ENCODE data around the gene ITPR1.

Gene ITPR1

DNA sequence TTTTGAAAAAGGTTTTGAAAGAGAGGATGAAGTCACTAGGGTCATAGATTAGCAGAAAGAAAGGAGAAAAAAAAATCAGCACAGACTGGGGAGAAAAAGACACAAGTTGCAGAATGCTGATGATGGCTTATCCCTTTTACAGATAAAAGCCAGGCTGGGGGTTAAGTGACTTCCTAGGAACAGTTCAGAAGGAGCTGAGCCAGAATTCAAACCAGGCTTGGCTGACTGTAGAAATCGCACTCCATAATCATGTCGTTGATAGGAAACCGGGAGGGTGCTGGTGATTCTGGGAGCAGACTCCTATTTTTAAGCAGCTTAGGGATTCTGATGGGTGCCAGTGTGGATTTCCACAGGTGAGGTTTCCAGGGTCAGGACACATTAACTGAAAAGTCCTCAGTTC lies 326.6 kb downstream of the ITPR1 start:
- no peak for FAIRE-seq

DNA sequence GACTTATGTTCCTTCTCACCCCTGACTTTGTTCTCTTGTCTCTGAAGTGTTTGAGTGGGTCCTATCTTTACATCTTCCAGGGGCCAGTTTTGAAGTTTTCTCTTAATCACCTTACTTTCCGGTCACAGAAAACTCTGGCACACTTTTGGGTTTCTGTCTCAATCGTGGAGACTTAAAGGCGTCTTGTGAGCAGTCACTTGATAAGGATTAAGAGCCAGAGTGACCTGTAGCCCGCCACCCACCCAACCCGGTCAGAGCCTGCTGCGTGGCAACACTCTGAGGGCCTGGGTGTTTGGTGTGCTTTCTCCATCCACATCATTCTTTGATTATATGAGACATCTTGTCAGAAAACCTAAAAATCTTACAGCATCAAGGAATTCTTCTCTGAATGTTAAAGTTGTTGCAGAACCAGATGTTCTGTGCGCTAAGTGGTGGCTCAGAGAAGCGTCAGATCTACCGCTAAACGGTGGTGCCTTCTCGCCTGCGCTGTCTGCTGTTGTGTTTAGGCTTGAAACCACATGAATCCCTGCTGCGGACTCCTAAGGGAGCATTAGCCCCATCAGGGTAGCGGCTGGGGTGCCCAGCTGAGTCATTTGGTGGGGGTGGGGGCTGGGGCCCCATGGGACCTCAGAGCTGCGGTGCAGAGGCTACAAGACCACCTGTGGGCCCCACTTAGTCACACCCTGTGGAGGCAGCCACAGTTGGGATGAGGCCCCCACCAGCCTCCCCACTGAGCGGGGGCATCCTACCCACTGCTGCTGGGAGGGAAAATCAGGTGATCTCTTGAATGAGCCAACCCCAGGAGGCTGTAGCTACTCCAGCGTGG lies 327.4 kb downstream of the ITPR1 start:
- no peak for FAIRE-seq

DNA sequence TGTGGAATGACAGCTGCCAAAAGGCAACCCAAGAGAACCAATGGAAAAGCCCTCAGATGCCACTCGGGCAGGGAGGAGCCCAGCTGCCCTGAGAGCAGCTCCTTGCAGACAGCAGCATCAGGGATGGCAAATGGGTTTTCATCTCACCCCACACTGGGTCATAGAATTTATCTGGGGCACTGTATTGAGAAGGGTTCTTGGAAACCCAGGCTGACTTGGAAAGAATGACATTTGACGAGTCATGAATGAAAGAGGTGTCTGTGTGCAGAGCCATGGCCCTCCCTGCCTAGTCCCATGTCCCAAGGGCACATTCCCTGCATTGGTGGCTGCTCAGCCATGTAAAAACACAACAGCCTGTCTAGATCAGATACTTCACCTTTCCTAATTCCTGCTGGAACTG lies 328.2 kb downstream of the ITPR1 start:
- FAIRE-seq, result no peak

DNA sequence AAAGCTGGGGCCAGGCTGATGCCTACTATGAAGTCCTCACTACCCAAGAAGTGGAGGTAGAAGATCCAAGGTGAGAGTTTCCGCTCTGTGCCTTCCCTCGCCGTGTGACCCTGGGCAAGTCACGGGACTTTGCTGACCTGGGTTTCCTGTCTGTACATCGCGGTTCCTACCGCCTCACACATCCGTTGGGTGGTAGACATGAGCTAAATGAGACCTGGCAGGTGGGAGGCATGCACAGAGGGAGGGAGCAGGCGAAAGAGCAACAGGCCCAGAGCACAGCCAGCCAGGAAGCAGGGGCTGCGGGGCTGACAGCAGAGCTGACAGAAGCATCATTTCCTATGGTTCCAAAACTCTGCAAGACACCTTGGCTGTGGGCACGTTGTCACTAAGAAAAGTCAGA lies 328.8 kb downstream of the ITPR1 start:
- FAIRE-seq, result no peak

DNA sequence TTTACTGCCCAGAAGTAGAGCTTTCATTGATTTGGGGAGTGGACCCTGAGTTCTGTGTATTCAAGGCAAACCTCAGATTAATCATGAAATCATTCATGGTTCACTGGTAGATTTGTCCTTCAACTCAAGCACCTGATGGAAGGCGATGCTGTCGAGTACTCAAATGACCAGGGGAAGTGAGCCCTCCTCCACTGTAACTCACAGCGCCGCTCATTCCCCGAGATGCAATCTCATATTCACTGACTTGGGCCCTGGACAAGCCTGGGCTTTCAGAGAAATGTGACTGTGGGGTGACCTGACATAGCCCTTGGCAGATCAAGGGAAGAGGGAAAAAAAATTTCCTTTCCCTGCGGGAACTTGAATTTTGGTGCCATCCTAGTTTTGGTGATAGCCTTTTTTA lies 329.4 kb downstream of the ITPR1 start:
- no peak for FAIRE-seq

DNA sequence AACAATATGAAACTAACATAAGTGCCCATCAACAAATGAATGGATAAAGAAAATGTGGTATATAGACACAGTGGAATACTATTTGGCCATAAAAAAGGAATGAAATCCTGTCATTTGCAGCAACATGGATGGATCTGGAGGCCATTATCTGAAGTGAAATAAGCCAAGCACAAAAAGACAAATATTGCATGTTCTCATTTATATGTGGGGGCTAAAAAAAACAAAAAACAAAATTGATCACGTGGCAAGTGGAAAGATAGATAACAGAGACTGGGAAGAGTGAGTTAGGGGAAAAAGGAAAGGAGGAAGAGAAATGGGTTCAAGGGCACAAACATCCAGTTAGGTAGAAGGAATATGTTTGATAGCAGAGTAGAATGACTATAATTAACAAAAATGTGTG lies 330.2 kb downstream of the ITPR1 start:
- no peak for FAIRE-seq

DNA sequence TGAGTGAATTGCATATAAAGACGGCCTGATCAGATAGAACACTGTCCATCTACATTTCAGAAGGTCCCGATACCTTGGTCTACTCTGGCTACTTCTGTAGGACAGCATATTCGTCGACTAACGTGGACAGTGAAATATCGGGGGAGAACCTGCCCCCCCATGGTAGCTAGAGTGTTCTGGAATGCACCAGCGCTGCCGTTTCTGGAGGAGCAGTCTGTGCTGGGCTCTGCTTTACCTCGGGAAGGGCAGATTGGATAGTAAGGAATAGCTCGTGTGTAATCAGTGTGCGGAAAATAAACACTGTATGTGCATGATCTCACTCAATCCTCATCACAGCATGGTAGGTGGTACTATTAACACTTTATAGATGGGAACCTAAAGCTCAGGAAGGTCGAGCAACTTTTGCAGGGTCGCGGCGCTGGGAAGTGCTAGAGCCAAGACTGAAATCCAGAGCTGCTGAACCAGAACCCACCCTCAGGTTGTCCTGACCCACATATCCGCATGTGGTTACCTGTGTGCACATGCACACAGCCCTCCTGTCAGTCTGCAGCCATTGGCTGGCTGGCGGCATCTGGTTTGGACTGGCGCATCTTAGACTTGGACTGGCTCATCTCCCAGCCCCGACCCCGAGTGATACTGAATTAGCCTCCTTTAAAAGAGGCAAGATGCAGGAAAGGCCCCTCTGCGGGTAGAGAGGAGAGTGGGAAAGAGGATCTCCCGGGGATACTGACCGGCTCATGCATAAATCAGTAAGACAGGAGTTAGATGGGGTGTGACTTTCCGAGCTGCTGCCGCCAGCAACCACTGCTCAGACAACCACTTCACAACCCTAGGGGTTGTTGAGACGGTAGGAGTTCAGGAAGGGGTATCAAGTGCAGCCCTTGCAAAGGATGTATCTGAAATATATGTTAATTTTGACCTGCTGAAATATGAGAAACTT lies 331.1 kb downstream of the ITPR1 start:
- FAIRE-seq, result no peak

DNA sequence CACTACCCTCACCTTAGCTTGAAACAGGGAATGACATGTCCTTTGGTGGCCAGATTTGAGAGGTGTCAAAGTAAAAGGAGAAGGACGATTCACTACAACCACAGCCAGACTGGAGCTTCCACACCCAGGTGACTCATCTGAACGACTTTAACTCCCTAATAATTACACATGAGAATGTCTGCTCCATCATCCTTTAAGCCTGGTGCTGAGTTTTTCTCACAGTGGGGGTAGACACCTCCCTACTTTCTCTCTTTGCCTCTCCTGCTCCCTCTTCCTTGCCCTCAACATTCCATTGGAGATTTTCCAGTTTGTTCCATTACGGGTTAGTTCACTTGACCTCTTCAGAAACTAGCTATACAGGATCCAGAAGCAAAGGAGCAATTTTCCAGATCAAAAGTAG lies 331.8 kb downstream of the ITPR1 start:
- FAIRE-seq, result no peak

DNA sequence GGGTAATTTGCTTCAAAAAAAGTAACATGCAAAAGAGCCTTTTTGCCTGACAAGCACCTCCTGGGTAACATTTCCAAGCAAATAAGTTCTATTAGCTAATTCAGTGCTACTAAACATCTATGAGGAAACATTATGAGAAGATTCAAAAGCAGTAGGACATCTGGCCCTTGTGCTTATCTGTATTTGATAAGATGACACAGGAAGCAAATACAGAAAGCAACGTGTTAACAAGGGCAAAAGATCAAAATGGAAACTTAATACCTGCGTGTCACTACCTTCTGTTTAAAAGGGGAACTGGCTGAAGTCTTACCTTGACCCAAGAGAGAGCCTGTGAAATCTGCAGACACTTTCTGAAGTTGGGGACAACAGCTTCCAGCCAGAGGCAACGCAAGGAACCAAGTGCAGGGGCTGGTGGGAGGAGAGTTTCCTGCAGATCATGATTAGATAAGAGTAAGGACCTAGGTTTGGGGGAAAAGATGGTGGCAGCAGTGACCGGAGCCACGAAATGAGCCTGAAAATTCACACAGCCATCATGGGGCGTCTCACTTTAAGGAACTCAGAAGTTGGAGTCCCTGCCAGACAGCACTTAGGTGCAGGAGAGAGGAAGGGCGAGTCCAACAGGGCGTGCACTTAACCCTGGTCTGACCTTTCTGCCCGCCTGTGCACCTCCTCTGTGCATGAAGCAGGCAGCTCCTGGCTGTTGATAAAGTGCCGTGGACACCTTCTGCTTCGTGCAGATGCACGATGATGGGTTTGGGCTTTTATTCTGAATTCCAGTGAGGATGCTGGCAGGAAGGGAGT lies 332.5 kb downstream of the ITPR1 start:
- FAIRE-seq, result no peak

DNA sequence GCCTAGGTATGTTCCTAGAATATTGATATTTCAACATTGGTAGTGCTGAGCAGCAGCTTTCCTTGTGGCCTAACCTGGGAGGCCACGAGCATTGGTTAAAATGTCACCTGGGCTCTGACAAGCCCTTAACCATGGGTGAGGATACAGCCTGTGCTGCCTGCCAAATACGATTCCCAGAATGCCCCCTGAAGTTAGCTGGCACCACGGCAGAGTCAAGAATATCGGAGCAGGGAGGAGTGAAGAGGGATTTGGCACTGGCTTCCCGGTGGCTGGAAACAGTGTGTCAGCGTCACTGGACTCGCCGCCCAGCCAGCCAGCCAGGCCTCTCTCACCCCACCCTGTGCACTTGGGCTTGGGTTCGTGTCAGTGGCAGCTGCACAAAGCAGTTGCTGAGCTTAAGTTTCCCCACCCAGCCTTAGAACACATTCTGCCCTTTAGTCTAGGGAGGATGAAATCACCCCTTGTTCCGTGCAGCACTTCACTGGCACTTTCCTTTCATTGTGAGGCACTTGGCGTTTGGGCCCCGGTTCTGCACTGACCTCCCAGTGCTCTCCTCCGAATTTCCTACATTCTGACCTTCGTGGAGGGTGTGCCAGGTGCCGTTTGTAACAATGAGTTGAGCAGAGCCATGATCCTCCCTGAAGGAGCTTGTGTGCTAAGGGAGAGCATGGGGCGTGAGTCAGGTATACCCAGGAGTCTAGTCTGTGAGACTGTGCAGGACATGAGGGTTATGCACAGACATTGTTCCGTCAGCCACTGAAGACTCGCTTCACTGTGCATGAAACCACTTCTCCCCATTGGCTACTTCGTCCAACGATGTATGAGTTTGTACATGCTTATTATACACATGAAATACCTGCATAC lies 333.3 kb downstream of the ITPR1 start:
- FAIRE-seq, result no peak

DNA sequence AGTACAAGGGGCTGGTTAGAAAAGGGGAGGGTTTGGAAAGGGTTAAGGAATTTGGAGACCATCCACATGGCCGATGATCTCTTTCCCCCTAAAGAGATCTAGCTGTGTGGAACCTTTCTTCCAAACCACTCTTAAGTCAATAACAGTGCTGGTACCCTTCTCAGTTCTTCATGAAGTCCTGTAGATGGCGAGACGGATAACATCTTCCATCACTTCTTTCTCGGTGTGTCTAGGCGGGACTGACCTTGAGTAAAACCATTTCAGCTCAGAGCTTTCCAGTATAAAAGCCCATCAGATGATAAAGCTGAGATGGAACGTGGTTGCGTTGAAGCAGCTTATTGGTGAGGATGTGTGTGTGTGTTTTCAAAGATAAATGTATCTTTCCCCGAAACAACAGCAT lies 334.6 kb downstream of the ITPR1 start:
- FAIRE-seq, result no peak

DNA sequence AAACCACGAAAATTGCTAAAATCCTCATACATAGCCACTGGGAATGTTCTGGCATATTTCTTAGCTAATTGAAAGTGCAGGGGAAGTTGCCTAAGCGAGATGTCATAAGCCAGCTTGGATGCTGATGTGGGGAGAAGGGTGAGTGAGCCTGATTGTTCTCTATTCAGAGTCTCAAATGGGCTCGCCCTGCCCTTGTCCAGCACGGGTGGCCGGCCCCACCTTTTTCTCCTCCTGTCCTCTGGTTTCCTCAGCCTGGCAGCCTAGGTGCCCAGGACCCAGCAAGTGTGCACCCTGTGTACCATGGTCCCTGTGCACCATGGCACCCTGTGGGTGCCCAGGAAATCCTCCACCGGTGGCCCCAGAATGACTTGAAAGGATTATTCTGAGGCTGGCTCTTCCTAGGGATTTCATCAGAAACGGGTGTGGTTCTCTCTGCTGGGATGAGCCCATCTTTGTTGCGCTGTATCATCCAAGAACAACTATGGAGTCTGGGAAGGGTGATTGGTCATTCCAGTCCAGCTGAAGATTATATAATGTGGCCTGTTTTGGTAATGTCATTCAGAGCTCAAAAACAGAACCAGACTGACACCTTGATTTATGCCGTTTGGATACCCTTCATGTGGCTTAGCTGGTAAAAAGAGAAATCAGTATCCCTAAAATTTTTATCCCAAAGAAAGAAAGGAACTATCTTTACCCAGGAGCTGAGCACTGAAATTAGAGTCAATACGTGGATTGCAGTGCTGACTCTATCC lies 335.3 kb downstream of the ITPR1 start:
- no peak for FAIRE-seq

DNA sequence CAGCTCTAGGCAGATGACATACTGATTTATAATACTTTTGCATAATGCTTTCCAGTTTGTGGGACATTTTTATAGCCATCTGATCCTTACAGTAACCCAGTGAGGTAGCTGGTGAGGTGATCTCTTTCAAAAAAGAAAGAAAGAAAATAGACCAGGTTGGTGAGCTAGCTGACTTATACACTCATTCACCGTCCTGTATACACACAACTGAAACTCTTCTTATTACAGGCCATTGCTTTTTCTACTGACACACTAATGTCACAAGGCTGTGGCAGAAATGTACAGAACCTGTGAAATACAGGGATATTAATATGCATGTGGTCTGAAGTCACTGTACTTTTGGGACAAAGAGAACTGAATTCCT lies 335.9 kb downstream of the ITPR1 start:
- FAIRE-seq, result no peak

DNA sequence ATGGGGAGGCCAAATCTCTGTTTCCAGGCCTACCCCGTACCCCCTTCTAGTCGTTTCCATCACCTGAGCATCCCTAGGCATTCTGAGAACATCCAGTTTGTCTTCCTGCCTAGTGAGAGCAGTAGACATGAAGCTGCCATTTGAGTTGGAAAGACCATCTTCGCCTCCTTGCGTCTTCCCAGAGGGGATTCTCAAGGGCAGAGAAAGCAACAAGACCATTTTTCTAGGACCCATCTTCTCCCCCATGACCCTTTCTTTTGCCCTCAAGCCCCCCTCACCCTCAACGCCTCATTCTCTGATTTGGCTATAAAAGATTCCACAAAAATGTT lies 337.4 kb downstream of the ITPR1 start:
- FAIRE-seq, result no peak

DNA sequence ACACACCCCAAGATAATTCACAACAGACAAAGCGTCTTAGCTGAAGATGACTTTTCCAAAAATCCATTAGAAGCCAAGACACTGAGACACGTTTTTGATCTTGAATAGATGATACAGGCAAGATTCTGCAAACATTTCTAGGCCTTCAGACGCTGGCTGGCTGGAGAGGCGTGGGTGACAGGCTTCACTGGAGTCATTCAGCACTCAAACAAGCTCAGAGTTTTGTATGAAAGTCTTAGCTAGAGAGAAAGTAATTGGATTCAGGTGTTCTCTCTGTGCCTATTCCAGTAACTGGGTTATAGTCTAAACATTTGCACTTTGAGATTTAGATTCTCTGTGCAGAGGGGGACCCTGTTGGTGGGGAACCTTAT lies 338.4 kb downstream of the ITPR1 start:
- no peak for FAIRE-seq

DNA sequence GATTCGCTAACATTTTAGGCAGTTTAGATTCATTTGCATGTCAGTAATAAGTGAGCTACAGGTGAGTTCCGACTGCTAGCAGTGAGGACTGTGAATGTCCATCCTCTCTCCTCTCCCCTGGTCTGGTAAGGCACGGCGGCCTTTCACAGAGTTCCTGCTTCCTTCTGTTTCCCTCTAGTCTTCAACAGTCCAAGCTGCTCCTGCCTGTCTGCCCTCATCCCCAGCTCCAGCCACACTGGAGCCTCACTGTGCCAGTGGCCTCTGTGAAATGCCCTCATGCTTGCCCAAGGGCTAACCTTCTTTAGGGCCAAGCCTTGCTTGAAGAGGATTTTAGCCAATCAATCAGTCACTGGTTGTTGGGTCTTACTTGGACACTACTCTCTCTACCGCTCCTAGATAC lies 340.3 kb downstream of the ITPR1 start:
- no peak for FAIRE-seq

DNA sequence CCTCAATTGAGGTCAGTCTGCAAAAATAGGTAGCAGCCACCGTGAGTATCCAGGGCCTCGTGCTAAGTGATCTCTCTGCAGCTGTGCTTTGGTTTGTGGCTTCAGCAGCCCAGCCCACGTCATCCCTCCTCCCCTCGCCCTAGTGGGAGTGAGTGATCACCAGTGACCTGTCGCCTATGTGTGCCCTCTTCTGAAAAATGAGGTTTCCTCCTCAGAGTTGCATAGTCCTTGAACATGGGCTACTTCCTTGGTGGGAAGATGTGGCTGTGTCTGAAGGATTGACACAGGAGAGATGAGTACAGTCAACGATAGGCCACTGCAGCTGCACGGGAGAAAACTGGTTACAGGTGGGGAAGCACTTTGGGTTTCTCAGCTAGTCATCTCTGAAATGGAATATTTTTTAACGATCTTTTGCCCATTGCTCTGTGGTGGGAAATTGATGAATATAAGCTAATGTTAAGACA lies 341.3 kb downstream of the ITPR1 start:
- FAIRE-seq, result no peak

DNA sequence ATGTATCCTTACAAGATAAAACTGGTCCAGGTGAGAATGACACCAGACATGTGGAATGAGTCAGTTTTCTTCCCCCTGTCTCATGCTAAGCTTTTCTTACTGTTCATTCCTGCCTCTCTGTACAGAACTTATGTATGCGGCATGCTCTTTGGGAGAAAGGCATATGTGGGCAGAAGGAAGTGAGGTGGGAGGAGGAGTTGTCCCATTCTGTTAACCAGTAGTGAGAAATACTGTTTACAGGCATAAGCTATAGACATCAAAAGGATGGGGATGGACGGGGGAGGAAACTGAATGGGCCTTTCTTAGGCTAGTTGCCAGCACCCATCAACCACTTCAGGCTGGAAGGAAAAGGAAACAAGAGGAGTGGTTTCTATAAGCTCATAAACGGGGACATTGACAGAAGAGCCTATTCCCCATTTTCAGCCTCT lies 342.5 kb downstream of the ITPR1 start:
- no peak for FAIRE-seq

DNA sequence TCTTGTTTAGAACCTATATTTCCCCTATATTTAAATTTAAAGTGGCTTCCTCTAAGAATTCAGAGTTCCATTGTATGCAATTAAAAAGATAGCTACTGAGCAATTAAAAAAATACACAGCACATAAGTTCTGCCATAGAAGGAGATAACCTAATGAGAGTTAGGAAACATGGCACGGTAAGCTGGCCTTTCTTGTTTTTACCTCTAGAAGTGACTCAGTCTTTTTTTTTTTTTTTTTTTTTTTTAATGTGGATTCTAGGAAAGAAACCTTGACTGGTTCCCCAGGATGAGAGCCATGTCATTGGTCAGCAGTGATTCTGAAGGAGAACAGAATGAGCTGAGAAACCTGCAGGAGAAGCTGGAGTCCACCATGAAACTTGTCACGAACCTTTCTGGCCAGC lies 343.4 kb downstream of the ITPR1 start:
- FAIRE-seq, result no peak

DNA sequence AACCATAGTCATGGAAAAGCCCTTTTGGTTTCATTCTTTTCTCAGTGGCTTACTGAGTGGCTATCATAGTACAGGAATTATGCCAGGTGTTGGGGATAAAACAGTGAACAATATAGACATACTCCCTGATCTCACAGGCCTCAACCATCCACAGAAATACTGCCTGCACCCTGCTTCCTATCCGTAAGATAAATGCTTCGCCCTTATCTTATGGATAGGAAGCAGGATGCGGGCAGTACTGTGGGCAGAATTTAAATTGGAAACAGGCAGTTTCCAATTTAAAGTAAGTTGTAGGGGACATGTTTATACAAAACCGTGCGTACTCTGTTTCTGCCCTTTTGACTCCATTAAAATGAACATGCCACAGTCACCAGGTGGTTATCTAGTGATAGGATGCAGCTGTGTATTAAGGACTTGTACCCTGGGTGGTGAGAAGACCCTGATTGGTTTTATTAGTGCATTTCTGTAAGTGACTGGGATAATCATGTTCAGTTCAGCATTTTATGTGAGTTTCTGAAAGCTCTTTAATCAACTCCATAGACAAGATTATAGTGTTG lies 344.3 kb downstream of the ITPR1 start:
- no peak for FAIRE-seq

DNA sequence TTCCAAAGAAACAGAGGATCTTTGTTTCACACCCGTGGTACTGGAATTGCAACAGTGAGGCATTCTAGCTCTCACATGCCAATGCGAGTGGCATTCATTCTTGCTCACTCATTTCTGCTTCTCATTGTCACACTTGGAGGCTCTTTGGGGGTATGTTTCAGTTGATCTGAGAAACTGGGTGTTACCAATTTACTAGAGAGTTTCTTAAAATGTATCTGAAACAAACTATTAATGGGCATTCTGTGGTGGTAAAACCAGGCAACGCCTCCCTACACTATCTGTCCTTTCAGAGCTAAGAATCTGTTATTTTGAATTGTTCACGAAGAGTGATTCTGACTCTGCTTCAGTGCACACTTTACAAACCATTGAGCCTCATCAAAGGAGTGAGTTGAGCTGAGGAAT lies 345.5 kb downstream of the ITPR1 start:
- no peak for FAIRE-seq

Data from endometrium (tissue), 2 donors.